ENCODE measurements around the gene CUEDC2.

Gene CUEDC2

GRCh38 chr10:102450374-102451104 is 18.2 kb upstream of the CUEDC2 start:
- POLR2A ChIA-PET, result interaction anchor here (2.0 kb wide), 1 partner anchor 18 kb away, joined by 15 read pairs; the partner anchor contains the start of gene CUEDC2
- H3K4me3 ChIP-seq (ENCODE audit: low read depth, low read length), result peak overlapping the region; percentile 70
- CTCF ChIA-PET, result interaction anchor here (1.1 to 5.1 kb wide), 10 partner anchors 9 to 221 kb away, joined by 3 to 32 read pairs (median 4); no protein-coding TSS in a partner anchor
- DNase-seq (ENCODE audit: low read depth, low spot score), result no peak
- TF ChIP-seq CTCF (IDR thresholded peaks at IDR 0.05; ENCODE audit: insufficient read depth, low read length, missing control alignments), result no peak

- CTCF ChIA-PET, result interaction anchor here (1.1 to 5.1 kb wide), 6 partner anchors 29 to 220 kb away, joined by 3 to 32 read pairs (median 5); no protein-coding TSS in a partner anchor
- POLR2A ChIA-PET, result interaction anchor here (0.9 to 2.0 kb wide), 2 partner anchors 18 to 182 kb away, joined by 4 to 15 read pairs; partner anchors contain the start of gene CUEDC2
- DNase-seq (ENCODE audit: low read depth, low spot score), result no peak
- H3K4me3 ChIP-seq (ENCODE audit: low read depth, low read length), result peak overlapping the region; percentile 70
- no peak for TF ChIP-seq CTCF (IDR thresholded peaks at IDR 0.05; ENCODE audit: insufficient read depth, low read length, missing control alignments)
These were observed 17.7 kb upstream of the CUEDC2 start for GRCh38 chr10:102450124-102450373.

- POLR2A ChIA-PET, result interaction anchor here (0.9 to 2.0 kb wide), 2 partner anchors 17 to 182 kb away, joined by 4 to 15 read pairs; partner anchors contain the start of gene CUEDC2
- H3K4me3 ChIP-seq (ENCODE audit: low read depth, low read length), result peak overlapping the region; percentile 70
- CTCF ChIA-PET, result interaction anchor here (0.9 to 5.1 kb wide), 5 partner anchors 28 to 220 kb away, joined by 3 to 32 read pairs (median 5); no protein-coding TSS in a partner anchor
- DNase-seq (ENCODE audit: low read depth, low spot score), result no peak
- TF ChIP-seq CTCF (IDR thresholded peaks at IDR 0.05; ENCODE audit: insufficient read depth, low read length, missing control alignments), result no peak
These were observed 17.1 kb upstream of the CUEDC2 start for GRCh38 chr10:102449321-102450123.

GRCh38 chr10:102444851-102445250 is 12.5 kb upstream of the CUEDC2 start:
- POLR2A ChIA-PET, result no interaction called here
- TF ChIP-seq CTCF (IDR thresholded peaks at IDR 0.05; ENCODE audit: insufficient read depth, low read length, missing control alignments), result no peak
- no peak overlapping the region for H3K4me3 ChIP-seq (ENCODE audit: low read depth, low read length)
- no peak for DNase-seq (ENCODE audit: low read depth, low spot score)
- CTCF ChIA-PET, result no interaction called here

GRCh38 chr10:102438374-102438773 is 6.0 kb upstream of the CUEDC2 start:
- H3K4me3 ChIP-seq (ENCODE audit: low read depth, low read length), result no peak overlapping the region
- no peak for TF ChIP-seq CTCF (IDR thresholded peaks at IDR 0.05; ENCODE audit: insufficient read depth, low read length, missing control alignments)
- no peak for DNase-seq (ENCODE audit: low read depth, low spot score)
- CTCF ChIA-PET, result interaction anchor here (2.9 kb wide), 1 partner anchor 15 kb away, joined by 9 read pairs; no protein-coding TSS in a partner anchor
- POLR2A ChIA-PET, result no interaction called here

GRCh38 chr10:102437515-102437914 is 5.1 kb upstream of the CUEDC2 start:
- H3K4me3 ChIP-seq (ENCODE audit: low read depth, low read length), result no peak overlapping the region
- POLR2A ChIA-PET, result no interaction called here
- CTCF ChIA-PET, result interaction anchor here (1.4 to 2.9 kb wide), 2 partner anchors 14 to 16 kb away, joined by 7 to 9 read pairs; no protein-coding TSS in a partner anchor
- DNase-seq (ENCODE audit: low read depth, low spot score), result no peak
- no peak for TF ChIP-seq CTCF (IDR thresholded peaks at IDR 0.05; ENCODE audit: insufficient read depth, low read length, missing control alignments)
